Stomach (tissue), 4 donors: ENCODE data around the gene CAPN5.

Experiments used
- CTCF ChIP-seq, 7 experiments: fragments of 450-650 bp in 4 of 7; fragments of 200-600 bp in 3 of 7; sonication (generic) in 3 of 7; IDR thresholded peaks; one replicate each; pipeline ENCODE4 v1.5.1; 2016 to 2019; ENCODE audit warnings: antibody characterized with exemption in 7 of 7, control low read depth in 2 of 7, mild to moderate bottlenecking in 1 of 7
- POLR2AphosphoS5 ChIP-seq, 3 donors: sonication (generic); formaldehyde crosslinking; IDR thresholded peaks; one replicate each; pipeline ENCODE4 v1.6.1; 2016; ENCODE audit warnings: antibody characterized with exemption in 3 of 3

DNA sequence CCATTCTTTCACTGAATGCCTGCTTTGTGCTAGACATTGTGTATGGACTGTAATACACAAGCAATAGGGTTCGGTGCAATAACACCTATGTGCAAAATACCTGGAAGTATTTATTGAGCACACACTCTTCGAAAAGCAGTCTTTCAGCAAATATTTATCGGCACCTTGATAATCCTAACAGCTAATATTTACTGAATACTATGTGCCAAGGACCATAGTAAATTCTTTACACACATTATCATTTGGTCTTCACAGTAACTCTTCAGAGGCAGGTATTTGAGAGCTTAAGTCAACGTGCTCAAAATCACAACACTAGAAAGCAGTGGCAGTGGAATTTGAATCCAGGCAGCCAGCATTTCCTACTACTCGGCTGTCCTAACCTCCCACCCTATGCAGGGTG lies 30.4 kb upstream of the CAPN5 start:
- TF ChIP-seq CTCF (IDR thresholded peaks at IDR 0.05) = no peak
- peak in 2 of 3 donors; percentile 44 to 66 for TF ChIP-seq POLR2AphosphoS5 (IDR thresholded peaks at IDR 0.05)
